GM23248 (cell line): ENCODE measurements around the gene ZFAND6.

Experiments used
- EZH2 ChIP-seq: fragments of 200-600 bp; sonication (generic); IDR thresholded peaks from 2 replicates; pipeline ENCODE4 v1.6.1; 2018; ENCODE audit warnings: antibody characterized with exemption, mild to moderate bottlenecking; ENCODE audit not compliant: insufficient read depth, poor library complexity, severe bottlenecking
- EZH2phosphoT487 ChIP-seq: fragments of 200-600 bp; sonication (generic); IDR thresholded peaks from 2 replicates; pipeline ENCODE4 v1.6.1; 2018; ENCODE audit warnings: antibody characterized with exemption, moderate library complexity, mild to moderate bottlenecking, low read depth; ENCODE audit not compliant: insufficient read depth

DNA sequence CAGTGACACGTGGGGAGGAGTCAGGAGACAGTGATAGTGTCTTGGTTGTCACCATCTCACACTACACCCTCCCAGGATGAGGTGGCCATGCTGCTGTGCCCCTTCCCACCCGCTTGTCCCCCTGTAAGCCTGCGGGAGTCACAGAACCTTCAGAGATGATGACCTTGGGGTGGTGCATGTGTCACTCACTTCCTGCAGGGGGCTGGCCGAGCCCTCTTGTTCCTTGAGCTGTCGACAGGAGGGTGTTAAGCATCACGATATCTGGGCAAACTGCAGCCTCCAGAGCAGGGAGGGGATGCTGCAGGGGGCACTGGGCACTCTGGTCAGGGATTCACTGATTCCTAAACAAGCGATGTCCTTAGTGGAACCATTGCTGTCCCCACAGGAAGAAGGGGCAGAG is 121.0 kb downstream of the ZFAND6 start:
- TF ChIP-seq EZH2 = no peak
- TF ChIP-seq EZH2phosphoT487 = no peak
